Keratinocyte (primary cell): Measurements from ENCODE around the gene IRGC. TPM values are rescaled to one million over a fixed set of nuclear protein-coding genes. Genes with fewer than 3 reads are reported as not detected.

Experiments used
- DNase-seq: peaks from one replicate; pipeline ENCODE4 v3.0.0-alpha.2; 2011; ENCODE audit warnings: low read depth, missing footprints, low spot score
- FAIRE-seq: peaks from 2 replicates; lab custom pipeline; 2011; peaks lifted over from hg19 to GRCh38; lab: Jason Lieb, UNC
- H2AFZ ChIP-seq: 2 replicates; pipeline ENCODE4 v1.6.0; 2012; ENCODE audit warnings: low read length, control low read depth, inconsistent platforms; ENCODE audit not compliant: control insufficient read depth
- H3K27ac ChIP-seq: 2 replicates; pipeline ENCODE4 v1.5.1; 2011; ENCODE audit warnings: low read length; ENCODE audit not compliant: control insufficient read depth, insufficient read depth
- H3K27me3 ChIP-seq: 3 replicates; pipeline ENCODE4 v1.6.0; 2011; ENCODE audit warnings: low read length; ENCODE audit not compliant: control insufficient read depth, insufficient read depth; ENCODE audit errors: extremely low read depth
- H3K36me3 ChIP-seq, 2 experiments: 2 replicates in 1 of 2; 3 replicates in 1 of 2; pipeline ENCODE4 v1.5.1; 2011; ENCODE audit warnings: low read length in 2 of 2, mild to moderate bottlenecking in 1 of 2; ENCODE audit not compliant: control insufficient read depth in 2 of 2, insufficient read depth in 2 of 2; ENCODE audit errors: extremely low read depth in 1 of 2
- H3K4me1 ChIP-seq: 3 replicates; pipeline ENCODE4 v1.5.1; 2011; ENCODE audit warnings: low read length; ENCODE audit not compliant: control insufficient read depth, insufficient read depth; ENCODE audit errors: extremely low read depth
- H3K4me2 ChIP-seq: 3 replicates; pipeline ENCODE4 v1.6.0; 2011; ENCODE audit warnings: low read depth, low read length; ENCODE audit not compliant: control insufficient read depth, insufficient read depth; ENCODE audit errors: extremely low read depth
- H3K4me3 ChIP-seq, 3 experiments: fragments of 200-600 bp in 1 of 3; sonication (generic) in 1 of 3; 2 replicates in 2 of 3; 3 replicates in 1 of 3; pipeline ENCODE4 v1.5.1; 2011 to 2016; ENCODE audit warnings: low read length in 3 of 3, mild to moderate bottlenecking in 3 of 3, control low read depth in 2 of 3, inconsistent platforms in 1 of 3, low read depth in 1 of 3, mixed read lengths in 1 of 3, mixed run types in 1 of 3, moderate library complexity in 1 of 3; ENCODE audit not compliant: control insufficient read depth in 2 of 3, insufficient read depth in 2 of 3; ENCODE audit errors: extremely low read depth in 1 of 3
- H3K79me2 ChIP-seq: 2 replicates; pipeline ENCODE4 v1.6.0; 2012; ENCODE audit warnings: low read length; ENCODE audit not compliant: control insufficient read depth, insufficient read depth
- H3K9ac ChIP-seq: 3 replicates; pipeline ENCODE4 v1.6.0; 2011; ENCODE audit warnings: low read length; ENCODE audit not compliant: control insufficient read depth, insufficient read depth; ENCODE audit errors: extremely low read depth
- H3K9me1 ChIP-seq: 3 replicates; pipeline ENCODE4 v1.6.0; 2011; ENCODE audit warnings: low read length; ENCODE audit not compliant: control insufficient read depth, insufficient read depth; ENCODE audit errors: extremely low read depth
- H3K9me3 ChIP-seq: 2 replicates; pipeline ENCODE4 v1.5.1; 2012; ENCODE audit warnings: low read depth, low read length; ENCODE audit not compliant: control insufficient read depth
- H4K20me1 ChIP-seq: 3 replicates; pipeline ENCODE4 v1.6.0; 2011; ENCODE audit warnings: low read length; ENCODE audit not compliant: control insufficient read depth, insufficient read depth; ENCODE audit errors: extremely low read depth
- EZH2 ChIP-seq: IDR thresholded peaks from one replicate; pipeline ENCODE4 v1.6.1; 2012; ENCODE audit warnings: inconsistent platforms, mild to moderate bottlenecking, low read length, moderate library complexity
- dilution Hi-C: fragments of 300-500 bp; cut with MboI; formaldehyde crosslinking; loops from one replicate; pipeline ENCODE4 v1.7.0; 2020; ENCODE audit warnings: low sequenced_read_pairs; ENCODE audit not compliant: extremely low pct_ligation_motif_present
- polyA minus RNA-seq, 3 experiments: library from RNA; depleted of rRNA, polyadenylated mRNA; stranded (reverse); fragments of >200 nt; gene quantifications; 1 replicate in 1 of 3; 2 replicates in 1 of 3; 3 replicates in 1 of 3; pipeline ENCODE4 v1.2.3, GENCODE V29; 2011
- polyA plus RNA-seq, 5 experiments: library from polyadenylated mRNA; depleted of rRNA in 3 of 5; stranded (reverse) in 3 of 5; stranded (forward) in 1 of 5; unstranded in 1 of 5; fragments of >200 nt; gene quantifications; 1 replicate in 1 of 5; 2 replicates in 3 of 5; 3 replicates in 1 of 5; pipeline versions ENCODE4 v1.2.1 to v1.2.3, GENCODE V29; 2011 to 2012; ENCODE audit warnings: missing spikeins in 2 of 5, low read depth in 1 of 5, low replicate concordance in 1 of 5
- TF ChIP-seq, protein P1 (sequence below), 3 experiments: IDR thresholded peaks in 1 of 3; conservative IDR thresholded peaks in 1 of 3; optimal IDR thresholded peaks in 1 of 3; 2 replicates in 2 of 3; 3 replicates in 1 of 3; pipeline versions ENCODE3 to v1.5.1; 2011; ENCODE audit warnings: low read length in 3 of 3, mild to moderate bottlenecking in 3 of 3, moderate library complexity in 2 of 3, control low read depth in 1 of 3, inconsistent platforms in 1 of 3; ENCODE audit not compliant: insufficient read depth in 2 of 3; ENCODE audit errors: extremely low read depth in 1 of 3

IRGC gene, protein sequence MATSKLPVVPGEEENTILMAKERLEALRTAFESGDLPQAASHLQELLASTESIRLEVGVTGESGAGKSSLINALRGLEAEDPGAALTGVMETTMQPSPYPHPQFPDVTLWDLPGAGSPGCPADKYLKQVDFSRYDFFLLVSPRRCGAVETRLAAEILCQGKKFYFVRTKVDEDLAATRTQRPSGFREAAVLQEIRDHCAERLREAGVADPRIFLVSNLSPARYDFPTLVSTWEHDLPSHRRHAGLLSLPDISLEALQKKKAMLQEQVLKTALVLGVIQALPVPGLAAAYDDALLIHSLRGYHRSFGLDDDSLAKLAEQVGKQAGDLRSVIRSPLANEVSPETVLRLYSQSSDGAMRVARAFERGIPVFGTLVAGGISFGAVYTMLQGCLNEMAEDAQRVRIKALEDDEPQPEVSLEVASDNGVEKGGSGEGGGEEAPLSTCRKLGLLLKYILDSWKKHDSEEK
- not detected in 3 replicates for polyA plus RNA-seq
- not detected for polyA plus RNA-seq (2011; ENCODE audit: low read depth)
- polyA plus RNA-seq (2011; cell fraction: cytosol; rRNA removed): not detected in 2 replicates
- polyA plus RNA-seq (2011; cell fraction: nucleus; rRNA removed): not detected in 2 replicates
- not detected in 2 replicates for polyA plus RNA-seq (2012; ENCODE audit: low replicate concordance)
- polyA minus RNA-seq: not detected in 3 replicates
- polyA minus RNA-seq (2011; cell fraction: cytosol; rRNA and poly(A)+ RNA removed): not detected
- not detected in 2 replicates for polyA minus RNA-seq (2011; cell fraction: nucleus; rRNA and poly(A)+ RNA removed)

DNA sequence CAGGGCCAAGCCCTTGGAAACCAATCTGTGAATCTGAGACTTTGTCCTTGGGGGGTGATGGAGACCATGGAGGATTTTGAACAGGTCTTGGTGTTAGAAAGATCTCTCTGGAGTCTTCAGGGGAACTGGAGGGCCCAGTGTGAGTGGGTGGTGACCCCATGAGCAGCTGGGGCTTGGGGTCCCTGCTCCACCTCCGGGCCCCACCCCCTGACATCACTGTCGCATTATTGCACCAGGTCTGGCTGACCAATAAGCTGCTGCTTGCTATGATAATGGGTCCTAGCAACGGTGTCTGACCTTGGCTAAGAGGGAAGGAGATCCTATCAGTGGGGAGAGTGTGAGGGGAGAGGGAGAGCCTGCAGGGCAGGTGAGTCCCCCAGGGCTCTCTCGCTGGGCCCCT lies at the start of gene IRGC:
Gene IRGC (plus strand): TSS at position 301 of the 400 bp plus-strand sequence. CDS start 2,483 bp downstream, outside the sequence.
- FAIRE-seq: no peak

DNA sequence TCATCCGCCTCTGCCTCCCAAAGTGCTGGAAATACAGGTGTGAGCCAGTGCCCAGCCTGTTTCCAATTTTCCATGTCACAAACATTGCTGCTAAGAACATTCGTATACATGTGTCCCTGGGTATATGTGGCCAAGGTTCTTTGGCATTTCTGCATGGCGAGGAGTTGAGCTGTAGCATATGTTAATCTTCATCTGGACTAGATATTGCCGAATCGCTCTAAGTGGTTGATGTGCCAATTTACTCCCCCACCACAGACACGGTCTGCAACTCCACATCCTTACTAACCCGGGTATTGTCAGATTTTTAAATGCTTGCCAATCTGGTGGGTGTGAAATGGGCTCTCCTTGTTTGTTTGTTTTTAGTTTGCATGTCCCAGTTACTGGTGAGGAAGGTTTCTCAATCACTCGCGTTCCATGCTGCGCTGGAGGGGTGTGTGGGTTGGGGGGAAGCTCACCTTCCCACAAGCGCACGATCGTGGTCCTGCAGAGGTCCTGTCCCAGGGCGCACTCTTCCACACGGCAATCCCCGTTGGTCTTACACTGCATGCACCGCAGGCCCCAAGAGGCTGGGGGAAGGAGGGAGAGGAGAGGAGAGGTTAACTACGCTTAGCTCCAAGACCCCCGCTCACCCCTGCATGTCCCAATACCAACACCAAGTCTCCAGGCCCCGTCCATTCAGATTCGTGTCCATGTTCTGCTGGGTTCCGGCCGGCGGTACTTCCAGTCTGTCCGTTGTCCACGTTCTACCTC lies 48.6 kb upstream of the IRGC start:
- no peak for DNase-seq
- Histone ChIP-seq H3K27me3 (no peaks in the 10 kb centered on the region), H3K9me3 (no peaks in the 10 kb centered on the region), H3K4me1 (peaks cover 18% of the 10 kb centered on the region), H3K9ac (peak overlapping the region; percentile 73), H3K36me3 (peaks cover 25 to 38% of the 10 kb centered on the region in 2 experiments), H3K4me2 (peak overlapping the region; percentile 98), H2AFZ (no peak overlapping the region), H3K9me1 (peaks cover 2% of the 10 kb centered on the region), H3K4me3 (peak overlapping the region in 2 of 3 experiments; percentile 75 to 81), H3K79me2 (peaks cover 31% of the 10 kb centered on the region), H4K20me1 (peaks cover 8% of the 10 kb centered on the region), H3K27ac (peak overlapping the region; percentile 50)
- dilution Hi-C loops: no loop called here
- no peak for FAIRE-seq
- no peak for TF ChIP-seq EZH2
- TF ChIP-seq, protein P1, sequence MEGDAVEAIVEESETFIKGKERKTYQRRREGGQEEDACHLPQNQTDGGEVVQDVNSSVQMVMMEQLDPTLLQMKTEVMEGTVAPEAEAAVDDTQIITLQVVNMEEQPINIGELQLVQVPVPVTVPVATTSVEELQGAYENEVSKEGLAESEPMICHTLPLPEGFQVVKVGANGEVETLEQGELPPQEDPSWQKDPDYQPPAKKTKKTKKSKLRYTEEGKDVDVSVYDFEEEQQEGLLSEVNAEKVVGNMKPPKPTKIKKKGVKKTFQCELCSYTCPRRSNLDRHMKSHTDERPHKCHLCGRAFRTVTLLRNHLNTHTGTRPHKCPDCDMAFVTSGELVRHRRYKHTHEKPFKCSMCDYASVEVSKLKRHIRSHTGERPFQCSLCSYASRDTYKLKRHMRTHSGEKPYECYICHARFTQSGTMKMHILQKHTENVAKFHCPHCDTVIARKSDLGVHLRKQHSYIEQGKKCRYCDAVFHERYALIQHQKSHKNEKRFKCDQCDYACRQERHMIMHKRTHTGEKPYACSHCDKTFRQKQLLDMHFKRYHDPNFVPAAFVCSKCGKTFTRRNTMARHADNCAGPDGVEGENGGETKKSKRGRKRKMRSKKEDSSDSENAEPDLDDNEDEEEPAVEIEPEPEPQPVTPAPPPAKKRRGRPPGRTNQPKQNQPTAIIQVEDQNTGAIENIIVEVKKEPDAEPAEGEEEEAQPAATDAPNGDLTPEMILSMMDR (optimal IDR thresholded peaks at IDR 0.05 in 1 of 3, IDR thresholded peaks at IDR 0.05 in 1 of 3, conservative IDR thresholded peaks at IDR 0.05 in 1 of 3; ENCODE audit: extremely low read depth in 1 of 3, insufficient read depth in 2 of 3, low read length in 3 of 3): no peak

More for the DNA sequence above, at the start of gene IRGC:
- no peak within 1 kb of the TSS for H3K9ac ChIP-seq
- TF ChIP-seq, protein P1 (optimal IDR thresholded peaks at IDR 0.05 in 1 of 3, IDR thresholded peaks at IDR 0.05 in 1 of 3, conservative IDR thresholded peaks at IDR 0.05 in 1 of 3; ENCODE audit: extremely low read depth in 1 of 3, insufficient read depth in 2 of 3, low read length in 3 of 3): no peak
- TF ChIP-seq EZH2: no peak
- H2AFZ ChIP-seq: no peak within 1 kb of the TSS
- H3K9me3 ChIP-seq: no peaks in the 10 kb centered on the region
- no peaks in the 10 kb centered on the region for H4K20me1 ChIP-seq
- H3K79me2 ChIP-seq: no peaks in the 10 kb centered on the region
- no peaks in the 10 kb centered on the region for H3K4me1 ChIP-seq
- H3K27me3 ChIP-seq: no peaks in the 10 kb centered on the region
- no peak within 1 kb of the TSS for H3K27ac ChIP-seq
- no peak within 1 kb of the TSS for H3K4me2 ChIP-seq
- no peaks in the 10 kb centered on the region for H3K36me3 ChIP-seq
- H3K4me3 ChIP-seq: no peak within 1 kb of the TSS
- dilution Hi-C loops: no loop called here
- DNase-seq: no peak
- H3K9me1 ChIP-seq: no peaks in the 10 kb centered on the region
